Stimulated activated CD8-positive, alpha-beta memory T cell treated with anti-CD3 and anti-CD28 coated beads, Interleukin-12 subunit alpha, Interleukin-12 subunit beta, amount 100 ng/mL, for 4 hours (primary cell): ENCODE results near the gene FEN1.

Source experiments
- DNase-seq: peaks from one replicate; pipeline ENCODE4 v3.0.0-alpha.2; 2020; ENCODE audit warnings: low read depth

Gene FEN1

GRCh38 chr11:61792310-61793082 is at the start of gene FEN1, which contains the start of gene TMEM258:
Gene FEN1, plus strand, starts transcription at chr11:61792911. Its CDS starts 2,451 bp downstream, at chr11:61795362.
Gene TMEM258, minus strand, starts transcription at chr11:61792599. Its CDS starts 41 bp downstream, at chr11:61792558.
- DNase-seq, result peak; percentile 75

- DNase-seq, result no peak
Observed at GRCh38 chr11:61743486-61744095, 49.1 kb upstream of the FEN1 start.

GRCh38 chr11:61744181-61744580 is 48.5 kb upstream of the FEN1 start:
- DNase-seq, result no peak

- DNase-seq, result no peak
Observed at GRCh38 chr11:61744609-61745156, 48.0 kb upstream of the FEN1 start.

- DNase-seq, result no peak
Observed at GRCh38 chr11:61745781-61746441, 46.8 kb upstream of the FEN1 start.

GRCh38 chr11:61746442-61747191 is 46.1 kb upstream of the FEN1 start:
- no peak for DNase-seq

GRCh38 chr11:61747192-61747966 is 45.3 kb upstream of the FEN1 start:
- DNase-seq, result no peak

DNA sequence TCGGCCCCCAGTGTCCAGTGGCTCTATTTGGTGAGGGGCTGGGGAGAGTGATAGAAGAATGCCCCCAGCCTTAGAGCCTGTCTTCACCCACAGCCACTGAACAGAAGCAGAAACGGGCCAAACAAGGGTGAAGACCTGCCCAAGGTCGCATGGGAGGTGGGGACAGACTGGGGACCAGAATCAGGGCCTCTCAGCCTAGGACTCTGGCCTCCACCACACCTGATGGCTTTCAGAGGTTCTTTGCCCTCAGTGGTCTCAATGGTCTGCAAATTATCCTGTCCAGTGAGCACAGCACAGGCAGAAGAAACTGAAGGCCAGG is 44.8 kb upstream of the FEN1 start:
- no peak for DNase-seq

- no peak for DNase-seq
Observed at GRCh38 chr11:61749591-61750217, 43.0 kb upstream of the FEN1 start.

DNA sequence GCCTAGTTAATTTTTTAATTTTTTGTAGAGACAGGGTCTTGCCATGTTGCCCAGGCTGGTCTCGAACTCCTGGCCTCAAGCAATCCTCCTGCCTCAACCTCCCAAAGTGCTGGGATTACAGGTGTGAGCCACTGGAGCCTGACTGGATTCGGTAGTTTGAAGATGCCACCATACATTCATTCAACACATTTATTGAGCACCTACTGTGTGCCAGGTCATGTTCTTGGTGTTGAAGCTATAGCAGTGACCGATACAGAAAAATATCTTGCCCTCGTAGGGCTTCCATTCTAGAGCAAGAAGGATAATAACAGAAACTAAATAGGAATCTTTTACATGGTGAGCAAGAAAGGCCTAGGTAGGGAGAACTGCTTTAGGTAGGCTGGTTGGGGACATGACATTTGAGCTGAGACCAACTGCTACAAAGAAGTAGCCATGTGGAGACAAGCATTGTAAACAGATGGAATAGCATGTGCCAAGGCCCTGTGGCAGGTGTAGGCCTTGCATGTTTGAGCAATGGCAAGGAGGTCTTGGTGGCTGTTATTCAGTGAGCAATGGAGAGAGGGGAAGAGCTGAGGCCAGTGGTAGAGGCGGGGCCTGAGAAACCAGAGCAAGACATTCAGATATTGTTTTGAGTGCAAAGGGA is 42.0 kb upstream of the FEN1 start:
- no peak for DNase-seq

DNA sequence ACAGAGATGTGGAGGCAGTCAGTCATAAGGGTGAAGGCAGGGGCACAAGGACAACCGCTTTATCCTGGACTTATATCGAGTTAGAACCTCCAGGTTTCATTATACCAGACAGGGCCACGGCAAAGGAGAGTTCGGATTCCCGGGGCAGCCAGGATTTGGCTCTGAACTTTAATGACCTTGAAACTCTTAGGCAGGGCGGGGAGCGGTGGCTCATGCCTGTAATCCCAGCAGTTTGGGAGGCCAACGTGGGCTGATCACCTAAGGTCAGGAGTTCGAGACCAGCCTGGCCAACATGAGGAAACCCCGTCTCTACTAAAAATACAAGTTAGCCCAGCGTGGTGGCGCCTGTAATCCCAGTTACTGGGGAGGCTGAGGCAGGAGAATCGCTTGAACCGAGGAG is 41.3 kb upstream of the FEN1 start:
- no peak for DNase-seq

- peak; percentile 45 for DNase-seq
Observed at GRCh38 chr11:61752117-61752924, 40.4 kb upstream of the FEN1 start, which contains the start of gene MYRF. Gene MYRF, plus strand, starts transcription at chr11:61752636. Its CDS starts 109 bp downstream, at chr11:61752745.

DNA sequence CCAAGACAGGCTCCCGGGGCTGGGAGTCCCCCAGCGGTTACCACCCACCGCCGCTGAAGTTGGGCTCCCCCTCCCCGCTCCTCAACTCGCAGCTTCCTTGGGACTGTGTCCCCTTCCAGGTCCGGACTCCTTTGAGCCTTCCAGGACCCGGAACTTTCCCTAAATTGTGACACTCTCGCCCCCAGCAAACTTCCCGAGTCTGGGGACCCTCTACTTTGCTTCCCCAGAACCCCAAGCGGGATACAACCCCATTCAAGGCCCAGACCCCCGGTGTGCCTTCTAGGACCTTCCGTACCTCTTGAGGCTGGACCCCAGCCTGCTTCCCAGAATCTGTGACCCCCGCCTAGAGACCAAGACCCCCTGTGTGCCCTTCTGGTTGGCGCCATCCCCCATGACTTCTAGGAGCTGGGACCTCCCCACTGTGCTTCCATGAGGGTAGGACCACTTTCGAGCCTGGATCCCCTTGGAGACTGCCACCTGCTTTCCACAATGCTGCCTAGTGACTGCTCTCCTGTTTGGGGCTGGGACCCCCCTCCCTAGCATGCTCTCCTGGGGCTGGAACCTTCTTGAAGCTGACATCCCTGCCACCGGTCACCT is 39.7 kb upstream of the FEN1 start:
- no peak for DNase-seq

DNA sequence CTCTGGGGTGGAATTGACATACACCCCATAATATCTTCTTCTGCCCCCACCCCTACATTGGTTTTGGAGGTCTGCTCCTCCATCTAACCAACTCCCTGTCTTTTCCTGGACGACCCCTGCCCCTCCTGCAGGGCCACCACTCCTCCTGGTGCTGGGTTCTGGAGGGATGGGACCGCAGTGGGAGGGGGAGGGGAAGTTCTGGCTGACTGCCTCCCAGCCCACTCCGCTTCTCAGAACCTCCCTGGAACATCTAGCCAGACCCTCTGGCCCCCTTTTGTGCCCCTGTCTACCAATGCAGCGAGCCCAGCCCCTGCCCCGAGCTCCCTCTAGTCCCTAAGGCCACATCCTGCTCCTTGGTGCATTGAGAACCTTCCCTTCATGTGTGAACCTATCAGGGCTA is 39.0 kb upstream of the FEN1 start:
- no peak for DNase-seq

GRCh38 chr11:61754534-61755482 is 37.9 kb upstream of the FEN1 start:
- no peak for DNase-seq

GRCh38 chr11:61756147-61756451 is 36.6 kb upstream of the FEN1 start:
- no peak for DNase-seq

DNA sequence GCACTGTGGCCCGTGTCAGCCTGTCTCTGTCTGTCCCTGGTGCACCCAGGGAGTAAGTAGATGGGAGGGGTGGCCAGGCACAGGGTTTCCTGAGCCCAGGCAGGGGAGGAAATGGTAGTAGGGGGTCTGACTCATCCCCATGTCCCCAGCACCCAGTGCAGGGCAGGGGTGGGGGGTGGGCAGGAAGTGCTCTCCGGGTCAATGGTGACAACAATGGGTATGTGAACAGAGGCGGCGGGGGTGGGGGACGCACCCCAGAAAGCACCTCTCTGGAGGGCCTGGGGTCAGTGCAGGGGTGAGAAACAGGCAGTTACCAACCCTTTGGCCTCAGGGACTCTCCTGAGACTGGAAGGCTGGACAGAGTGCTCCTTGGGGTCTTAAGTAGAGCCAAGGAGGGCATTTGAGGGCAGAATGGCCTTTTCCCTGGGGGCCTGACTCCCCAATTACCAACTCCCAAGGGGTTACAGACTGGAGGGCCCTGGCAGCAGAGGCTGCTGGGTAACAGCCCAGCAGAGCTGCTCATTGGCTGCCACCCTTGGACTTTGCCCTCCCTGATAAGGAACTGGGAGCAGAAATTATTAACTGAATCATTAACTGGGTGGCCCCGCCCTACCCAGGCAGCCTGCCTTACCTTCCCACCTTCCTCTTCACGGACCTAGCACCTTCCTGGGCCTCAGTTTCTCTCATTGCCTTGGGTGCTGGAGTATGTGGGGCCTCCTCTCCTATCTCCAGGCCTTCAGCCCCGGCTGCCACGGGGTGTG is 36.1 kb upstream of the FEN1 start:
- DNase-seq, result peak; percentile 29
